Activated T-helper 2 cell treated with anti-CD3 and anti-CD28 coated beads, Interferon-gamma antibody, Interleukin-2, Interleukin-4, amounts not matched to agents 10 μg/mL and 5 μg/mL and 100 μg/mL, durations not matched to agents 14 hours and 24 hours and 36 hours (primary cell): ENCODE results near the gene NCAPH2. TPM values are rescaled to one million over a fixed set of nuclear protein-coding genes. Genes with fewer than 3 reads are reported as not detected.

Experiments used
- DNase-seq: peaks from one replicate; pipeline ENCODE4 v3.0.0; 2021; ENCODE audit warnings: low spot score
- H3K27ac Mint-ChIP-seq: one replicate; pipeline ENCODE4 v1.8.0; 2021; ENCODE audit warnings: mixed read lengths
- H3K27me3 Mint-ChIP-seq: one replicate; pipeline ENCODE4 v1.8.0; 2021; ENCODE audit warnings: low read depth, mixed read lengths
- H3K36me3 Mint-ChIP-seq: one replicate; pipeline ENCODE4 v1.8.0; 2021; ENCODE audit warnings: low read depth, mixed read lengths
- H3K4me1 Mint-ChIP-seq: one replicate; pipeline ENCODE4 v1.8.0; 2021; ENCODE audit warnings: low read depth, mixed read lengths
- H3K4me3 Mint-ChIP-seq: one replicate; pipeline ENCODE4 v1.8.0; 2021; ENCODE audit warnings: low read depth, mild to moderate bottlenecking, moderate library complexity, mixed read lengths
- H3K9me3 Mint-ChIP-seq: one replicate; pipeline ENCODE4 v1.8.0; 2021; ENCODE audit warnings: mixed read lengths
- intact Hi-C: fragments of 100-400 bp; cut with micrococcal nuclease; formaldehyde crosslinking; loops from one replicate; pipeline ENCODE4 v1.15.1; 2023
- total RNA-seq: library from RNA; stranded (reverse); gene quantifications from 2 replicates; pipeline ENCODE4 v1.2.3, GENCODE V29; 2022

The NCAPH2 gene
- total RNA-seq, 1 donor from 2014 or later = 112 TPM

DNA sequence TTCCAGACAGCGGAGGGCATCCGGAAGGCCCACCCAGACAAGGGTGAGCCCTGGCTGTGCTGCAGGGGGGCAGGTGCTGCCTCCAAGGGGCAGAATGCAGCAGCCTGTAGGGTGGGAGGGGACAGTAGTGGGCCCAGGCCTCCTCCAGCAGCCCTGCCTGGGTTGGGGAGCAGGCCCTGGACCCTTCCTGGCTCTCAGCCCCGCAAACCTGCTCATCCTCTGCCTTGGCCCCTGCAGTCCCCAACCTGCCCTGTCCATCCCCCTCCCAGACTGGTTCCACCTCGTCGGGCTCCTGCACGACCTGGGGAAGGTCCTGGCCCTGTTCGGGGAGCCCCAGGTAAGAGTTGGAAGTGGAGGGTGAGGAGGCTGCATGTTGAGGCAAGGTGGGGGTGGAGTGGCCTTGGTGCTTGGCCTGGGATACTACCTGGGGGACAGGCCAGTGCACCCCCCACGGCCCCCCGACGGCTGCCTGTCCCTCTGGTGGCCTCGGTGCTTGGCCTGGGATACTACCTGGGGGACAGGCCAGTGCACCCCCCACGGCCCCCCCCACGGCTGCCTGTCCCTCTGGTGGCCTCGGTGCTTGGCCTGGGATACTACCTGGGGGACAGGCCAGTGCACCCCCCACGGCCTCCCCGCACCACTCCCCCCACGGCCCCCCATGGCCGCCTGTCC is 19.9 kb upstream of the NCAPH2 start:
- H3K27ac Mint-ChIP-seq = no peak overlapping the region
- DNase-seq = no peak
- H3K27me3 Mint-ChIP-seq = peaks cover 1% of the 10 kb centered on the region
- no peaks in the 10 kb centered on the region for H3K9me3 Mint-ChIP-seq
- H3K4me1 Mint-ChIP-seq = peaks cover 7% of the 10 kb centered on the region
- H3K4me3 Mint-ChIP-seq = no peak overlapping the region
- H3K36me3 Mint-ChIP-seq = no peaks in the 10 kb centered on the region
- intact Hi-C loops = no loop called here

DNA sequence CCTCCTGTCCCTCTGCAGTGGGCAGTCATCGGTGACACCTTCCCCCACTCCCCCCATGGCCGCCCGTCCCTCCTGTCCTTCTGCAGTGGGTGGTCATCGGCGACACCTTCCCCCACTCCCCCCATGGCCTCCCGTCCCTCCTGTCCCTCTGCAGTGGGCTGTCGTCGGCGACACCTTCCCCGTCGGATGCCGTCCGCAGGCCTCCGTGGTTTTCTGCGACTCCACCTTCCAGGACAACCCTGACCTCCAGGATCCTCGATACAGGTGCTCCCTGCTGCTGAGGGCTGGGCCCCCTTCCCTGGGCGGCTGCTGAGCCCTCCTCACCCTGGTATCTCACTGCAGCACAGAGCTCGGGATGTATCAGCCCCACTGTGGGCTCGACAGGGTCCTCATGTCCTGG is 19.1 kb upstream of the NCAPH2 start:
- peaks cover 1% of the 10 kb centered on the region for H3K27me3 Mint-ChIP-seq
- intact Hi-C loops = no loop called here
- no peaks in the 10 kb centered on the region for H3K36me3 Mint-ChIP-seq
- no peaks in the 10 kb centered on the region for H3K9me3 Mint-ChIP-seq
- no peak for DNase-seq
- H3K27ac Mint-ChIP-seq = no peak overlapping the region
- no peak overlapping the region for H3K4me3 Mint-ChIP-seq
- peaks cover 7% of the 10 kb centered on the region for H3K4me1 Mint-ChIP-seq

- H3K9me3 Mint-ChIP-seq = no peaks in the 10 kb centered on the region
- no peak overlapping the region for H3K27ac Mint-ChIP-seq
- intact Hi-C loops = no loop called here
- peaks cover 7% of the 10 kb centered on the region for H3K4me1 Mint-ChIP-seq
- H3K27me3 Mint-ChIP-seq = peaks cover 1% of the 10 kb centered on the region
- H3K36me3 Mint-ChIP-seq = no peaks in the 10 kb centered on the region
- no peak for DNase-seq
- no peak overlapping the region for H3K4me3 Mint-ChIP-seq
Measured at GRCh38 chr22:50489363-50490243, 18.4 kb upstream of the NCAPH2 start.

DNA sequence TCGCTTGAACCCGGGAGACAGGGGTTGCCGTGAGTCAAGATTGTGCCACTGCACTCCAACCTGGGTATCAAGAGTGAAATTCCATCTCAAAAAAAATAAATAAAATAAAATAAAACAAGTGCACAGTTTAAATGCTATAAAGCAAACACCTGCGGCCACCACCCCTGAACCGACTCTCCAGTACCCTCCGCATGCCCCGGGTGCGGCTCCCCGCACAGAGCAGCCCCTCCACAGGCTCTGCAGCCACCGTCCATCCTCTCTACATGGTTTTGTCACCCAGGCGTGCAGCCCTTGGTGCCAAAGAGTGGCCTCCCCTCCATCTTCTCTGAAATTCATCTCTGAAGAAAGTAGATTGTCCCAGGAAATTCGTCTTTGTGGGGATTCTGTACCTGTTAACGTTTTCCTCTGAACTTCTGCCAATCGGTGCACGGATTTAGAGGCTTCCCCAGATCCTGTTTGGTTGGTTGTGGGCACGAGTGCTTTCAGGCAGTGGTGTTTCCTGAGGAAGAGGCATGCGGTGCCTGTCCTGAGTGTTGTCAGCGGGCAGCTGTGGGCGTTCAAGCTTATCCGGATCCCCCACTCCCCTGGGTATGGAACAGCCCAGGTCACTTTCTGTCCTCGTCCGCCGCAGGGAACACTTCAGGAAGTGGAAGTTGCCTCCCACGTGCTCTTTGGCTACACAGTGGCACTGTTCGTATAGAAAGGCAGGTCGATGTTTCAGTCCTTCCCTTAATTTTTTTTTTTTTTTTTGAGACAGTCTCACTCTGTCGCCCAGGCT is 17.3 kb upstream of the NCAPH2 start:
- H3K27me3 Mint-ChIP-seq = peaks cover 1% of the 10 kb centered on the region
- no peak overlapping the region for H3K4me3 Mint-ChIP-seq
- no peaks in the 10 kb centered on the region for H3K9me3 Mint-ChIP-seq
- H3K4me1 Mint-ChIP-seq = peaks cover 7% of the 10 kb centered on the region
- intact Hi-C loops = no loop called here
- peak overlapping the region; percentile 55 for H3K27ac Mint-ChIP-seq
- no peak for DNase-seq
- no peaks in the 10 kb centered on the region for H3K36me3 Mint-ChIP-seq

DNA sequence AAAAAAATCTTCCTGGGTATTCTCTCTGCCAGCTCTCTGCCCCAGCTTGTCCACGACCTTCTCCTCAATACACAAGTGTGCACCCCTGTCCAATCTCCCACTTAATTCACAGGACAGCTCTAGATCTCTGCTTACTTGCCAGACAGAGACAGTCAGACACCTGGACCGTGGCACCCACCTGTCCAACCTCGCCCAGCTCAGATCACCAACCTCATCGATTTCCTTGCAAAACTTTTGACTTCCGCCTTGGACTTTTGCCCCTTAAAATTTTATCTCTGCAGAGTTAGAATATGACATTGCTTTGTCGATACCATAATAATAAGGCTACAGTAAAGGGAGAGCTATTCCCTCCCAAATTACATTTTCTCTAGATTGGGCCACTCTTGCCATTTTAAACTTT is 10.9 kb upstream of the NCAPH2 start:
- Mint-ChIP-seq H3K36me3 (no peaks in the 10 kb centered on the region), H3K27me3 (no peaks in the 10 kb centered on the region), H3K4me1 (peaks cover 1% of the 10 kb centered on the region), H3K4me3 (no peak overlapping the region), H3K9me3 (no peaks in the 10 kb centered on the region), H3K27ac (no peak overlapping the region)
- intact Hi-C loops = no loop called here
- DNase-seq = no peak

DNA sequence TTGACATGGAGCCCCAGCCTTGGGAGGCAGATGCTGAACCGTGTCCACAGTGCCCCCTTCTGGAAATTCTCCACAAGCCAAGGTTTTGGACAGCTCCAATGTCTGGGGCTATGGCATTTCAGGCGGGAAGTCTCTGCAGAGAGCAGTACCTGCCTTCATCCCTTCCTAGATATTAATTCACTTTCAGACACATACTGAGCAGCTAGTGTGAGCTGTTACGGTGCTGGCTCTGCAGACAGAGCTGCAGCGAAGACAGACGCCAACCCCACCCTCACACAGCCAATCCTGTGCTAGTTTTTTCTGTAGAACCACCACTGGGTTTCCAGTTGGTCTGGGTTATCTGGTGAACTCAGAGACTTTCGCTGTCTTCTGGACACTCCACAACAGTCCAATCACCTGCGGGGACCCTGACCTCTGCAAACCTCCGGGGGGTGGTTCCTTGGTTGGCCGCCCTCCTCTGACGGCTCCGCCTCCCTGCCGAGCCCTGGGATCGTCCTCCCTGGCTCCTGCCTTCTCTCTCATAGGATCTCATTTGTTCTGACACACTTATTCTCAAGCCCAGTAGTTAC is 9.6 kb upstream of the NCAPH2 start:
- H3K27me3 Mint-ChIP-seq = no peaks in the 10 kb centered on the region
- H3K4me1 Mint-ChIP-seq = peaks cover 1% of the 10 kb centered on the region
- intact Hi-C loops = loop anchor here (1.0 kb wide), 1 partner anchor 257 kb away; no protein-coding TSS in a partner anchor
- no peaks in the 10 kb centered on the region for H3K36me3 Mint-ChIP-seq
- no peak overlapping the region for H3K4me3 Mint-ChIP-seq
- no peak overlapping the region for H3K27ac Mint-ChIP-seq
- H3K9me3 Mint-ChIP-seq = no peaks in the 10 kb centered on the region
- peak; percentile 61 for DNase-seq

GRCh38 chr22:50500452-50500851 is 7.6 kb upstream of the NCAPH2 start:
- Mint-ChIP-seq H3K36me3 (no peaks in the 10 kb centered on the region), H3K27me3 (no peaks in the 10 kb centered on the region), H3K27ac (no peak overlapping the region), H3K4me1 (peaks cover 1% of the 10 kb centered on the region), H3K9me3 (no peaks in the 10 kb centered on the region), H3K4me3 (no peak overlapping the region)
- intact Hi-C loops = no loop called here
- no peak for DNase-seq

DNA sequence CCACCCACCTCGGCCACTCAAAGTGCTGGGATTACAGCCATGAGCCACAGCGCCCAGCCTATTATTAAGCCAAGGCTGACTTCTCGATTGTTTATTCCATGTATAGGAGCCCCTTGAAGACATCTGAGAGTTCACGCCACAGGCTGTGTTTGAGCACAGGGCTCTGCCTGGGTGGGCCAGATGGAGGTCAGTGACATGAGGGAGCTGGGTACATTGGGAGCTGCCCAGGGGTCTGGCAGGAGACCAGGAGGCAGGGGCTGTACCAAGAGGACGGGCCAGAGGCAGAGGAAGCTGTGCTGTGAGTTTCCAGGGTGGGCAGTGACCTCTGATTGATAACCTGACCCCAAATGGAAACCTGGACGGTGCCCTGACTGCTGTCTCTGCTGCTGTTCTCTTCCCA is 5.9 kb upstream of the NCAPH2 start:
- no peak for DNase-seq
- peaks cover under 1% of the 10 kb centered on the region for H3K36me3 Mint-ChIP-seq
- no peaks in the 10 kb centered on the region for H3K9me3 Mint-ChIP-seq
- no peak overlapping the region for H3K27ac Mint-ChIP-seq
- peaks cover 1% of the 10 kb centered on the region for H3K4me1 Mint-ChIP-seq
- no peaks in the 10 kb centered on the region for H3K27me3 Mint-ChIP-seq
- intact Hi-C loops = no loop called here
- H3K4me3 Mint-ChIP-seq = no peak overlapping the region

DNA sequence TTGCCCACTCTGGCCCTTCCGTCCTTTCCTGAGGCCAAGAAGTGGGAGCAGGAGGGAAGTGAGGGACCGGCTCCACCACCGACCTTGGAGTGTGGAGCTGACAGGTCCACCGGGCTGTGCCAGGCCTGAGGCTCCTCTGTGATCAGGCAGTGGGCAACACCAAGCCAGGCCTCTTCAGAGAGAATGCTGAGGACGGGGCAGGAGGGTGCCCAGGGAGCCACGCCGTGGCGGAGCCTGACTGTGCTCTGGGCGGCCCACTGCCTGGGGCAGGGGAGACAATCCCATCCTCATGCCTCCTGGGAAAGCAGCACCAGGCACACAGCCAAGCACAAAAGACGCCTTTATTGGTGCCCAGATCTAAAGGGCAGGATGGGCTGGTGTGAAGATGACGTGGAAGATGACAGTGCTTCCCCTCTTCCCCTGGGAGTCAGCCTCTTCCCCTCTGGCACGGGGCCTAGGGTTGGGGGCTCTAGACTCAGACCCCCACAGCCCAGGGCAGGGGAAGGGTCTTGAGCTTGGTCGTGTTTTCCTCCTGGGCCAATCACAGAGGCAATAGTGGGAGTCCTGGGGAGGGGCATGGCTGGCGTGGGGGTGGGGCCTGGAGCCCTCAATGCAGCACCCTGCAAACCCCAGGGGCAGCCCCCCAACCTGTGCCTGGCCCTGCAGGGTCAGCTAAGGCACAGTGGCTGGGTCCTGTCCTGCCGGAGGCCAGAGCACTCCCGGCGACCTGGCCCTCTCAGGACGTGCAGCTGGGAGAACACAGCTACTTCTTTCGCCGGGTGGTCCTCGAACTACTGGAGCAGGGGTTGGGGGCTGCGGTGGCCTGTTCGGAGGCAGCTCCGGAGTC is 5.2 kb upstream of the NCAPH2 start:
- no peaks in the 10 kb centered on the region for H3K9me3 Mint-ChIP-seq
- peaks cover 3% of the 10 kb centered on the region for H3K36me3 Mint-ChIP-seq
- peaks cover 1% of the 10 kb centered on the region for H3K4me1 Mint-ChIP-seq
- intact Hi-C loops = no loop called here
- no peaks in the 10 kb centered on the region for H3K27me3 Mint-ChIP-seq
- no peak for DNase-seq
- H3K27ac Mint-ChIP-seq = no peak overlapping the region
- H3K4me3 Mint-ChIP-seq = no peak overlapping the region

DNA sequence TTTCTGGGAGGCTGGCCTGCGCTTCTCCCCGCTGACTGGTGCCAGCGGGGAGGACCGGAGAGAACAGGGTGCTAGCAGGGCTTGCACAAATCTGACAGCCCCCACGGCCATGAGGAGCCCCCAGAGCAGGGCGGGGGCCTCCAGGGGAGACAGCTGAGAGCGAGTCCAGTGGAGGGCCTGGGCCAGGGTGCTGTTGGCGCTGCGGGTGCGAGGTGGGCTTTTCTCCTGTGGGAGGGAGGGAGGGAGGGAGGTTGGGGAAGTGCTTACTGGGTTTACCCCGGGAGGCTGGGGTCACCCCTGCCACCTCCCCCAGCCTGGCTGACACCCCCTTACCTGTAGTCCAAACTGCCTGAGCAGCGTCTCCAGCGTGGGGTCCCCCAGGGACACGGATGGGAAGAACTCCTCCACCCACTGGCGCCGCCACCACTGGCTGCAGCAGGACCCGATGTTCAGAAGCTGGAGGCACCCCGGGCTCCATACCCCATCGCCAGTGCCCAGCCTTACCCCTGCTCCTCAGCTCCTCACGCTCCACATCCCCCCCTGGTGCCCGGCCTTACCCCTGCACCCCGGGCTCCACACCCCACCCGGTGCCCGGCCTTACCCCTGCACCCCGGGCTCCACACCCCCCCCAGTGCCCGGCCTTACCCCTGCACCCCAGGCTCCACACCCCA is 4.4 kb upstream of the NCAPH2 start:
- intact Hi-C loops = no loop called here
- Mint-ChIP-seq H3K27me3 (no peaks in the 10 kb centered on the region), H3K36me3 (peaks cover 3% of the 10 kb centered on the region), H3K4me1 (peaks cover 1% of the 10 kb centered on the region), H3K9me3 (no peaks in the 10 kb centered on the region), H3K27ac (no peak overlapping the region), H3K4me3 (no peak overlapping the region)
- DNase-seq = no peak

DNA sequence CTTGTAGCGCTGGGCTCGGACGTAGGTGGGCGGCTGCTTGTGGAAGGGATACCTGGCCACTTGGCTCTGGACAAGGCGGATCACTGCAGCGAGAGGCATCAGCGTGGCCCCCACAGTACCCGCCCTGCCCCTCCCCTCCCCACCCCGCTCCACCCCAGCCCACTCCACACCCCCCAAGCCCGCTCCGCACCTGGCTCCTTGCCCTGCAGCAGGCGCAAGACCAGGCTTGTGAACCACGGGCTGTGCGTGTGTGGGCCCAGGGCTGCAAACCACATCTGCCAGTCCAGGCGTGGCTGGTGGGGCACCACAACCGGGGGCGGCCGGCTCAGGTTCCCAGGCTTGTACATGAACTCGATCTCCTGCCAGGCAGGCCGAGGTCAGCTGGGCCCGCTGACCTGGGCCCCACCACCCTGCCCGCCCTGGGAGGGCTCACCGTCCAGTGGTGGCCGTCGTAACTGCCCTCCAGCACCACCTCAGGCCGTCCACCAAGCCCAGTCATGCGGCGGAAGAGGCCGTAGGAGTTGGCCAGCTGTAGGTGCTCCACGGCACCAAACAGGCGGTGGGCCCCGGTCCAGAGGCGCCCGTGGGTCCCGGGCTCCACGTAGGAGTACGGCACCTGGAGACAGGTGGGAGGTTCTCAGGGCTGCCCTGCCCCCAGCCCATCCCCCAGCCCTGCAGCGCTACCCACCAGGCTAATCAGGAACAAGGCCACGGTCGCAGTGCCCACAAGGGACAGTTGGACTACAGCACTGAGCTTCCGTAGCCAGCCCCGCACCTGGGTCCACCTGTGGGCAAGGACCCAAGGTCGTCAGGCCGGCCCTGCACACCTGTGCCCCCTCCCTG is 3.4 kb upstream of the NCAPH2 start:
- no peak for DNase-seq
- intact Hi-C loops = no loop called here
- peaks cover 8% of the 10 kb centered on the region for H3K36me3 Mint-ChIP-seq
- H3K27me3 Mint-ChIP-seq = no peaks in the 10 kb centered on the region
- H3K4me3 Mint-ChIP-seq = no peak overlapping the region
- no peak overlapping the region for H3K27ac Mint-ChIP-seq
- no peaks in the 10 kb centered on the region for H3K9me3 Mint-ChIP-seq
- peaks cover 9% of the 10 kb centered on the region for H3K4me1 Mint-ChIP-seq
